ENCODE results near the gene ELP1.
"Not testable (repeated sequence)": the region's sequence is repeated elsewhere in the genome, so short reads cannot be mapped to it uniquely, and the experiment has no call there.

The ELP1 gene

GRCh38 chr9:108924466-108924865 is 9.5 kb downstream of the ELP1 start:
- no peak for DNase-seq (ENCODE audit: low read depth)

- DNase-seq (ENCODE audit: low read depth): no peak
These were observed 12.7 kb downstream of the ELP1 start for GRCh38 chr9:108921200-108921599.

GRCh38 chr9:108920401-108920800 is 13.5 kb downstream of the ELP1 start:
- not testable (repeated sequence) for DNase-seq (ENCODE audit: low read depth)

GRCh38 chr9:108919517-108919916 is 14.4 kb downstream of the ELP1 start:
- no peak for DNase-seq (ENCODE audit: low read depth)

DNA sequence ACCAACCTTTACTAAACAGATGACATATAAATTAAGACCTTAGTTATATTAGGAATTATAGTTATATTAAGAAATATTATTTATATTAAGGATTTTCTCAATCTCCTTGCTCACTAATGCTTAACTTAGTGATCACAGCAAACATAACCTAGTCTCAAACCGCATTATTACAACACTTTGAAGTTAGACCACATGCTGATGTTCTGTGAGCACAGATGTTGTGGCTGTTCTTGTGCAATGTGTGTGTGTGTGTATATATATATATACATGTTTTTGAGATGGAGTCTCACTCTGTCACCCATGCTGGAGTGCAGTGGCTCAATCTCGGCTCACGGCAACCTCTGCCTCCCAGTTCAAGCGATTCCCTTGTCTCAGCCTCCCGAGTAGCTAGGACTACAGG is 20.5 kb downstream of the ELP1 start:
- DNase-seq (ENCODE audit: low read depth): no peak

GRCh38 chr9:108911820-108912219 is 22.1 kb downstream of the ELP1 start:
- no peak for DNase-seq (ENCODE audit: low read depth)

GRCh38 chr9:108910914-108911313 is 23.0 kb downstream of the ELP1 start:
- DNase-seq (ENCODE audit: low read depth): no peak

- DNase-seq (ENCODE audit: low read depth): no peak
These were observed 23.5 kb downstream of the ELP1 start for GRCh38 chr9:108910402-108910801.

DNA sequence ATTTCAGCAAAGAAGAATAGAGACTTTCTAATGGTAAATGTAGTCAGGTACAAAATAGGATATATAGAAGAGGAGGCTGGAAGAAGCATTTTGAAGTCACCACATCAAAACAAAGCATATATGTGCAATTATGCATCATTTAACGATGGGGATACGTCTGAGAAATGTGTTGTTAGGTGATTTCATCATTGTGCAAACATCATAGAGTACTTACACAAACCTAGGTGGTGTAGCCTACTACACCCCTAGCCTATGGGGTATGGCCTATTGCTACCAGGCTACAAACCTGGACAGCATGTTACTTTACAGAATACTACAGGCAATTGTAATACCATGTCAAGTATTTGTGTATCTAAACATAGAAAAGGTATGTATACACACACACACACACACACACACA is 28.4 kb downstream of the ELP1 start:
- DNase-seq (ENCODE audit: low read depth): no peak

DNA sequence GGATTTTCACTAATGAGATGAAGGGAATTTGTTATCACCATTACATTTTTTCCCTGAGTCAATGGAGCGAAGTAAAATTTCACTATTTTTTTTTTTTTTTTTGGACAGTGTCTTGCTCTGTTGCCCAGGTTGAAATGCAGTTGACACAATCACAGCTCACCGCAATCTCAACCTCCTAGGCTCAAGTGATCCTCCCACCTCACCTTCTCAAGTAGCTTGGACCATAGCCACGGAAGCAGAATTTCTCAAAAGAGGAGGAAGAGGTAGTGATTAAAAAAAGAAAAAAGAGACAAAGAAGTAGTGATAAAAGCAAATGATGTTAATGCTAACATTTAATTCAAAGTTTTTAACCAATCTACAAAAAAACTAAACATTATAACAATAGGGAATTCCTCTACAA is 29.8 kb downstream of the ELP1 start:
- no peak for DNase-seq (ENCODE audit: low read depth)

DNA sequence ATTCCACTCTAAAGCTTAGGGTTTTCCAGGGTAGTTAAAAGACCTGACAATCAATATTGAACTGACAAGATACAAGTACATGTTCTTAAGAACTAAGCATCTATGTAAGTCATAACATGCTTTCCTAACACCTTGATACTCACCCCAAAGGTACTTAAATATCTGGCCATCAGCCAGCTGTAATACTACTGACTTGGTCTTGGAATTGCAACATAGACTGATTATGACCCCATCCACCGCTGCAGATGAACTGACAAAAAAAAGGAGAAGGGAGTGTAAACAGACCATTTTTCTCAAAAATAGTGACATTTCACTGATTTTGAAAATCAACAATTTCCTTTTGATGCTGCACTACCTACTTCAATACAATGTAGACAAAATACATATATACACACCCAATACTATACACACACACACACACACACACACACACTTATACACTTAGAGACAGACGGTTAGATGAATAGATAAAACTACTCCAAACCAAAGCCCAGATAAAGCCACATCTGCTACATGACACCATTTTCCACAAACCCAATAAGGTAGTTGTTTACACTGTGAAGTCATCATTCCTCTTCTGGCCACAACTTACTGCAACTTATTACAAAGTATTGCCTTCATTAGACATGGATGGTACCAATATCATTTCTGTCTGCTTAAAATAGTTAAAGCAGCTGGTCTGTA is 30.4 kb downstream of the ELP1 start:
- DNase-seq (ENCODE audit: low read depth): no peak

DNA sequence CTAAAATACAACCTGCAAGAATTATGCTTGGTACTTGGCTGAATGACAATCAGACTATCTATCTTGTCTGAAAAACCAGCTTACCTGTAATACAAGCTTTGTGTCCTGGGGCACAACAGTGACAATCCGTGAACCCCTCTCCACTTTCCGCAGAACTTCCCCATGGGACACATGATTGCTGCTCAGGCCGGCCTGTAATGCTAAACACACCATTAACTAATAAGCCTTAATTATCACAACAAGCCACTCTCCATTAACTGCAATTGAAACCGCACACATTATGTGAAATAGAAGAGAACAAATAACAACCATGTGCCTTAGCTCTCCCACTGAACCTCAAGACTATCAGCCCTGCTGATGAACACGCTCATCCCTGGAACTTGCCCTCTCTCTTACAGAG is 33.7 kb downstream of the ELP1 start:
- no peak for DNase-seq (ENCODE audit: low read depth)

DNA sequence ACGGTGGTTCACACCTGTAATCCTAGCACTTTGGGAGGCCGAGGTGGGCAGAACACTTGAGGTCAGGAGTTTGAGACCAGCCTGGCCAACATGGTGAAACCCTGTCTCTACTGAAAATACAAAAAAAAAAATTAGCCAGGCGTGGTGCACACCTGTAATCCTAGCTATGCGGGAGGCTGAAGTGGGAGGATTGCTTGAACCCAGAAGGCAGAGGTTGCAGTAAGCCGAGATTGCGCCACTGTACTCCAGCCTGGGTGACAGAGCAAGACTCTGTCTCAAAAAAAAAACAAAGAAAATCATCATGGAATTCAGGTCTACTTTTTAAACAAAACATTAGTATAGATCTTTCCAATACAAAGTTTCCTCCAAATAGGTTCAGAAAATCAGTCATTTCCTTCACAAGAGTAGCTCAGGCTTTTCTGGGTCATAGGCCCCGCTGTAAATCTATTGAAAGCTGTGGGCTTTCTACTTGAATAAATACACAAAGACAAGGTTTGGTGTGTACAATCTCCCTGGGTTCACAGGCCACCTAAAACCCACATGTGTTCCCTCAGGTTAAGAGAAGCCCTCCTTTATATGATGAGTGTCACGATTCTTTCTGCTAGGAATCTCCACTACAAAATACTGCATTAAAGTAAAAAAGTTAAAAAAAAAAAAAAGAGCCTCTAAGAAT is 34.8 kb downstream of the ELP1 start:
- not testable (repeated sequence) for DNase-seq (ENCODE audit: low read depth)

DNA sequence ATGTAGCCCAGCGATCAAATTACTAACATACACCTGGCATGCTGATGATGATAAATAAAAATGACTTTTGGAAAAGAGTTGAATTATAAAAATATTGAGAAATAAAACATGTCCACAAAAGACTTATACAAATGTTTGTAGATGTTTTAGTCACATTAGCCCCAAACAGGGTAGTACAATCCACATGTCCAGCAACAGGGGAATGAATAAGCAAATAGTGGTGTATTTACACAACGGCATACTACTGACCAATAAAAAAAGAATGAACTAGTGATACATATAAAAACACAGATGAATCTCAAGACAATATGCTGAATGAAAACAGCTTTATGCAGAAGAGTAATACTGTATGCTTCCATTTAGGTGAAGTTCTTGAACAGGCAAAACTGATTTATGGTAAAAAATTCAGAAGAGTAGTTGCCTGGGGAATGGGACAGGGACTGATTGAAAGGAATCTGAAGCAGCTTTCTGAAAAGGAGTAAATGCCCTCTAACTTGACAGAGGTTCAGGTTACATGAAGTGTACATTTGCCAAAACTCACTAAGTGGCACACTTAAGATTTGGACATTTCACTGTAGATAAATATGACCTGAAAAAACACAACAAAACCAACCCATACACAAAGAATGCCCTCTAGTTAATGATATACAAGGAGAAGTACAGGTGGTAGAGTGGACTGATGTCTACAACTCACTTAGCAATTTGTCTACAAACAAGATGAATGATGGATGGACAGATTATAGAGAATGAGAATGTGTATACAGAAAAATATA is 36.4 kb downstream of the ELP1 start:
- DNase-seq (ENCODE audit: low read depth): no peak

DNA sequence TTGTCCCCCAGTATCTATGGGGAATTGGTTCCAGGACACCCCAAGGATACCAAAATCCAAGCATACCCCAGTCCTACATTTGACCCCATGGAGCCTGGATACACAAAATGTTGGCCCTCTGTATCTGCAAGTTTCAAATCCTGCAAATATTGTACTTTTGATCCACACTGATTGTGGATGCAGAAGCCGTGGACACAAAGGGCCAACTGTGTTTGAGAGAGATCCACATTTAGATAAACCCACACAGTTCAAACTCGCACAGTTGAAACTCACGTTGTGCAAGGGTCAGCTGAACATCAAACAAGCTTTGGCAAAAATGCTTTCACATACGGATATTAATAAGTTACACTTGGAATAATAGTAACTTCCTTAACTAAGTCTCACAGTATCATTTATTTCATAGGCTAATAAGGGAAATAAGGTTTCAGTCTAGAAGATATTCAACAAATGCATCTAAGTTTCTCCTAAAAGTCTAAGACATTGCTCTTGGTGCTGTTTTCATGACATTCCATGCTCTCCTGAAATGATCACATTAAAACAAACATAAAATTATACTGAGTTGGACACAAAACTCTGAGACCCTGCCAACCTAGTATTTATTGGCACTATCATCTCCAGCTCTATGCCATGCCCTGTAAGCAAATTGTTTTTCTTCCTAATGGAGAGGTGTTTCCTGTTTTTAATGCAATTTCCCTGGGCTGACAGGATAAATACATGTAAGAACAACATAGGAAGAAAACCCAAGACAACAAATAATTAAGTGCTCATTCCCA is 39.5 kb downstream of the ELP1 start:
- DNase-seq (ENCODE audit: low read depth): no peak

DNA sequence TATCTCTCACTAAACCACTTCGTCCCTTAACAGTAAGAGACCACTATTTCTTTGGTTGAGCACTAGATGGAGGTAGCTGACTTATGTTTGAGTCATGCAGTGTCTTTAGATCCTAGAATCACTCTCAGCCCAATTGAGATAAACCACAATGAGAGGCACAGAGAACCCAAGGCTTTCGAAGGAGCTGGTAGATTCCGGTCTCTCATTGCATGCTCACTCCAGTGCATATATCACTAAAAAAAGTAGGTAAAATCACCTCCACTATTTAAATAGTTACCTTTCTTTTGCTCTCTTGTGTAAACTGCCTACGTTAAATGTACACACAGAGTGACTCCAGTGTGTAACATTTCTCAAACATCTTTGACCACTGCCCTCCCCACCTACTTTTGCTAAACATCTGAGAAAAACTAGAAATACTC is 44.3 kb downstream of the ELP1 start:
- peak; percentile 5 for DNase-seq (ENCODE audit: low read depth)

DNA sequence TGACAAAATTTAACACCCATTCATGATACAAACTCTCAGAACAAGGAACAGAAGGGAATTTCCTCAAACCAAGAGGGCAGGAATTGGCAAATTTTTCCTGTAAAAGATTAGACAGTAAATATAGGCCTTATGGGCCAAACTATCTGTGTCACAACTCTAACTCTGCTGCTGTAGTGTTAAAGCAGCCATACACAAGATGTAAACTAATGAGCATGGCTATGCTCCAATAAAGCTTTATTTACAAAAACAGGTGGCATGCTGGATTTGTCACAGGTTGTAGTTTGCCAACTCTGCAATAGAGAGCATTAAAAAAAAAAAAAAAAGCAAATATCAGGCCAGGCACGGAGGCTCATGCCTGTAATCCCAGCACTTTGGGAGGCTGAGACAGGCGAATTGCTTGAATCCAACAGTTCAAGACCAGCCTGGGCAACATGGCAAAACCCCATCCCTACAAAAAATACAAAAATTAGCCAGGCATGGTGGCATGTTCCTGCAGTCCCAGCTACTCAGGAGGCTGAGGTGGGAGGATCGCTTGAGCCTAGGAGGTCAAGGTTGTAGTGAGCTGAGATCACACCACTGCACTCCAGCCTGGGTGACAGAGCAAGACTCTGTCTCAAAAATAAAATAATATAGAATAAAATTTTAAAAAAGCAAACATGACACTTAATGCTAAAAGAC is 47.2 kb downstream of the ELP1 start:
- not testable (repeated sequence) for DNase-seq (ENCODE audit: low read depth)

DNA sequence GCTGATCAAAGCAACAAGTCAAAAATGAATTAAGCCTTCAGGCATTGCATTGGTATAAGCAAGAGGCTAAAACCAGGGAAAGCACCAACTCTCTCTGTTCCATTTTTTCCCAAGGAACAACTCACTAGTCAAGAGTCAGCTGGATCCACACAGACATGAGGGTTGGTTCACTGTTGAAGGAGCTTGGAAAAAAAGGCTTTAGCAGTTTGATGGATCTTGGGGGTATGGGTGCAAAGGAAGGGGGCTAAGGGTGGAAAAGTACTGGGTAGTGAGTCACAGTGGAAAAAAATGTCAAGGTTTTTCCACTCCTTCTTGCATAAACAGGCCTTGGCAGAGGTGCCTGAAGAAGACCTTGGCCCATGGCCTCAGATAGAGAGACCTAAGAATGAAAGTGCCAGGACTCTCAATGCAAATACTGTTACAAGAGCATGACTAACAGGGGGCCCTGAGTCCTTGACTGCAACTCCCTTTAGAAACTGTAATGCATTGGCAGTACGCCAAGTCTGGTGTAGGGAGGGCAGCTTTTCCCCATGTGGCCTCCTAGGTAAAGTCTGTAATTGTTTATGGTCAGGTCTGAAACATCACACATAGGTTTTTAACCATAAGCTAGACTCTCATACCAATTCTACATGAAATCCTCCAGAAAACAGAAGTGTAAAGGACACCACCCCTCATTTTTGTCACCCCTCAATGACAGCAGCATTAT is 48.1 kb downstream of the ELP1 start:
- DNase-seq (ENCODE audit: low read depth): peak; percentile 9

- DNase-seq (ENCODE audit: low read depth): no peak
These were observed 49.2 kb downstream of the ELP1 start for GRCh38 chr9:108884701-108885100.

- no peak for DNase-seq (ENCODE audit: low read depth)
These were observed 50.8 kb downstream of the ELP1 start for GRCh38 chr9:108883085-108883484.
